ENCODE data around the gene NAT10.

The NAT10 gene

DNA sequence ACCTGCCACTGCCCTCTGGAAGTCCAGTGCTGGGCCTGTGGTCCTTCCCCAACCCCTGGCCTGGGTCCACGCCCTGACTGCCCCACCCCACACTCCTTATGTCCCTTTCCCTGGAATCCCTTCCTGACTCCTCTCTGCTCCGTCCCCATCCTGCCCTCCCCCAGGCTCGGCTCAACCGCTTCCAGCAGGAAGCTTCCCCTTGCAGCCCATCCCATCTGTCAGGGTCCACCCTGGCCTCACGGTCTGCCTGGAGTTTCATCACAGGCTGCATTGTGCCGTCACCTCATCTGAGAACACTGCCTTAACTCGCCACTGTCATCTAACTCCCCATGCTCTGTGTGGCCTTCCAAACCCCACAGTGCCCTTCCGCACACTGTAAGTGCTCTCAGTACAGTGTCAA is 64.3 kb downstream of the NAT10 start:
- no peak overlapping the region for H3K4me3 ChIP-seq (ENCODE audit: low read depth, low read length)
- ChIA-PET CTCF (interaction anchor here (1.2 to 13.8 kb wide), 6 partner anchors 15 to 321 kb away, joined by 3 to 193 read pairs (median 5); partner anchors contain the start of gene ABTB2), POLR2A (no interaction called here)
- no peak for TF ChIP-seq CTCF (IDR thresholded peaks at IDR 0.05; ENCODE audit: insufficient read depth, low read length, missing control alignments)
- no peak for DNase-seq (ENCODE audit: low read depth, low spot score)

GRCh38 chr11:34173050-34173449 is 67.6 kb downstream of the NAT10 start:
- ChIA-PET CTCF (interaction anchor here (1.0 to 13.8 kb wide), 10 partner anchors 8 to 320 kb away, joined by 4 to 258 read pairs (median 22); partner anchors contain the start of gene ABTB2), POLR2A (no interaction called here)
- DNase-seq (ENCODE audit: low read depth, low spot score) = no peak

GRCh38 chr11:34174412-34175041 is 69.1 kb downstream of the NAT10 start:
- peak overlapping the region; percentile 45 for H3K4me3 ChIP-seq (ENCODE audit: low read depth, low read length)
- TF ChIP-seq CTCF (IDR thresholded peaks at IDR 0.05; ENCODE audit: insufficient read depth, low read length, missing control alignments) = peak; percentile 98
- ChIA-PET POLR2A (interaction anchor here (1.3 kb wide), 1 partner anchor 184 kb away, joined by 14 read pairs; the partner anchor contains the start of gene ABTB2), CTCF (interaction anchor here (0.5 to 13.8 kb wide), 55 partner anchors 8 to 724 kb away, joined by 3 to 258 read pairs (median 4); partner anchors contain the start of gene ABTB2)
- no peak for DNase-seq (ENCODE audit: low read depth, low spot score)

More at GRCh38 chr11:34173050-34173449, 67.6 kb downstream of the NAT10 start:
- no peak overlapping the region for H3K4me3 ChIP-seq (ENCODE audit: low read depth, low read length)
- TF ChIP-seq CTCF (IDR thresholded peaks at IDR 0.05; ENCODE audit: insufficient read depth, low read length, missing control alignments) = no peak

GRCh38 chr11:34175284-34176019 is 70.0 kb downstream of the NAT10 start:
- no peak overlapping the region for H3K4me3 ChIP-seq (ENCODE audit: low read depth, low read length)
- ChIA-PET CTCF (interaction anchor here (0.7 to 13.8 kb wide), 22 partner anchors 11 to 723 kb away, joined by 3 to 258 read pairs (median 8); partner anchors contain the start of gene ABTB2), POLR2A (no interaction called here)
- DNase-seq (ENCODE audit: low read depth, low spot score) = no peak
- TF ChIP-seq CTCF (IDR thresholded peaks at IDR 0.05; ENCODE audit: insufficient read depth, low read length, missing control alignments) = no peak

DNA sequence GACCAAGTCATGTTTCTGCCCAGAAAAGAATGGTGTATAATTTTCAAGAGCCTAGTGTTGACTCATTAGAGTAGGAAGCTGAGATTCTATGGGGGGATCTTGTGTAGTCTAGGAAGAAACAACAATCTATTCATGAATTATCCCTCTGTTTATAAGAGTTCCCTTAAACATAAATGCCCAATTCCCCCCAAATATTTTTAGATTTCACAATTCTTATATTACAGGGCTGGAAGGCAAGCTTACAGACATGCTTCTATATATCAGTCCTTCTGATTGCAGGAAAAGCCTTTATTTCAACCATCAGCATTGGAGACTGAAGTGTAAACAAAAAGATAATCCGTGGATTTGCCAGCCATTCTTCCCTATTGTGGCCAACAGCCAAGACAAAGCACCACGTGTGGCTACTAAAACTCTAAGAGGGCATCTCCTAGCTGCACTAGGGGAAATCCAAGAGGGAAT is 71.4 kb downstream of the NAT10 start:
- no peak overlapping the region for H3K4me3 ChIP-seq (ENCODE audit: low read depth, low read length)
- no peak for TF ChIP-seq CTCF (IDR thresholded peaks at IDR 0.05; ENCODE audit: insufficient read depth, low read length, missing control alignments)
- DNase-seq (ENCODE audit: low read depth, low spot score) = no peak
- CTCF ChIA-PET = interaction anchor here (0.7 to 13.8 kb wide), 6 partner anchors 10 to 337 kb away, joined by 3 to 258 read pairs (median 34); partner anchors contain the start of genes ABTB2 and ELF5
- POLR2A ChIA-PET = no interaction called here

All from AG04449 (cell line).